Activated CD8-positive, alpha-beta memory T cell treated with anti-CD3 and anti-CD28 coated beads, Interleukin-2, amount 10 ng/mL, durations not matched to agents 7 days and 5 days (primary cell): Measurements from ENCODE around the gene ONECUT3. TPM values are rescaled to one million over a fixed set of nuclear protein-coding genes. Genes with fewer than 3 reads are reported as not detected.
"Not testable (repeated sequence)": the region's sequence is repeated elsewhere in the genome, so short reads cannot be mapped to it uniquely, and the experiment has no call there.

Experiments
- ATAC-seq: fragments of 150-1000 bp; cut with Tn5 transposase; one replicate; pipeline ENCODE4 v1.10.0; 2021; ENCODE audit warnings: moderate library complexity
- CTCF ChIA-PET: fragments of 350-600 bp; sonication (Branson Sonifier 250); formaldehyde crosslinking; loops from one replicate; lab custom pipeline; 2021; ENCODE audit warnings: antibody characterized with exemption; lab: Charles Lee
- DNase-seq: peaks from one replicate; pipeline ENCODE4 v3.0.0-alpha.2; 2020
- H3K27ac Mint-ChIP-seq: one replicate; pipeline ENCODE4 v1.8.0; 2021; ENCODE audit warnings: mild to moderate bottlenecking, mixed read lengths
- H3K27me3 Mint-ChIP-seq: one replicate; pipeline ENCODE4 v1.8.0; 2021; ENCODE audit warnings: mixed read lengths
- H3K36me3 Mint-ChIP-seq: one replicate; pipeline ENCODE4 v1.8.0; 2021; ENCODE audit warnings: mild to moderate bottlenecking, mixed read lengths
- H3K4me1 Mint-ChIP-seq: one replicate; pipeline ENCODE4 v1.8.0; 2021; ENCODE audit warnings: mixed read lengths
- H3K4me3 Mint-ChIP-seq: one replicate; pipeline ENCODE4 v1.8.0; 2021; ENCODE audit warnings: mild to moderate bottlenecking, moderate library complexity, mixed read lengths
- H3K9me3 Mint-ChIP-seq: one replicate; pipeline ENCODE4 v1.8.0; 2022; ENCODE audit warnings: low read depth, mixed read lengths
- total RNA-seq, 2 experiments: library from RNA; stranded (reverse); gene quantifications; one replicate each; pipeline ENCODE4 v1.2.3, GENCODE V29; 2021

Gene ONECUT3
- total RNA-seq, 2 experiments from 2014 or later = not detected

GRCh38 chr19:1786668-1787067 is 33.4 kb downstream of the ONECUT3 start:
- H3K4me3 Mint-ChIP-seq = no peak overlapping the region
- CTCF ChIA-PET = interaction anchor here (1.4 kb wide), 1 partner anchor 15 kb away, joined by 4 read pairs; no protein-coding TSS in a partner anchor
- no peaks in the 10 kb centered on the region for H3K36me3 Mint-ChIP-seq
- H3K9me3 Mint-ChIP-seq = no peaks in the 10 kb centered on the region
- ATAC-seq = no peak
- no peaks in the 10 kb centered on the region for H3K4me1 Mint-ChIP-seq
- no peak overlapping the region for H3K27ac Mint-ChIP-seq
- DNase-seq = no peak
- H3K27me3 Mint-ChIP-seq = no peaks in the 10 kb centered on the region

- no peaks in the 10 kb centered on the region for H3K4me1 Mint-ChIP-seq
- CTCF ChIA-PET = interaction anchor here (1.4 to 1.7 kb wide), 2 partner anchors 15 to 39 kb away, joined by 4 to 10 read pairs; no protein-coding TSS in a partner anchor
- no peaks in the 10 kb centered on the region for H3K36me3 Mint-ChIP-seq
These were observed 33.8 kb downstream of the ONECUT3 start for GRCh38 chr19:1787116-1787515.

GRCh38 chr19:1789261-1790041 is 36.1 kb downstream of the ONECUT3 start:
- DNase-seq (no peak), ATAC-seq (no peak)
- Mint-ChIP-seq H3K27ac (no peak overlapping the region), H3K4me1 (peaks cover 3% of the 10 kb centered on the region), H3K27me3 (no peaks in the 10 kb centered on the region), H3K9me3 (no peaks in the 10 kb centered on the region), H3K36me3 (no peaks in the 10 kb centered on the region), H3K4me3 (no peak overlapping the region)
- CTCF ChIA-PET = interaction anchor here (1.0 to 1.8 kb wide), 4 partner anchors 9 to 23 kb away, joined by 3 to 7 read pairs (median 6); no protein-coding TSS in a partner anchor

More at GRCh38 chr19:1787116-1787515, 33.8 kb downstream of the ONECUT3 start:
- DNase-seq = no peak
- ATAC-seq = no peak
- Mint-ChIP-seq H3K9me3 (no peaks in the 10 kb centered on the region), H3K4me3 (no peak overlapping the region), H3K27ac (no peak overlapping the region), H3K27me3 (no peaks in the 10 kb centered on the region)

GRCh38 chr19:1790054-1790792 is 36.9 kb downstream of the ONECUT3 start:
- Mint-ChIP-seq H3K4me1 (peaks cover 5% of the 10 kb centered on the region), H3K9me3 (no peaks in the 10 kb centered on the region), H3K4me3 (no peak overlapping the region), H3K36me3 (no peaks in the 10 kb centered on the region), H3K27me3 (no peaks in the 10 kb centered on the region), H3K27ac (no peak overlapping the region)
- CTCF ChIA-PET = interaction anchor here (0.7 to 1.8 kb wide), 2 partner anchors 12 to 300 kb away, joined by 3 to 7 read pairs; no protein-coding TSS in a partner anchor
- DNase-seq (no peak), ATAC-seq (no peak)

GRCh38 chr19:1791879-1792278 is 38.6 kb downstream of the ONECUT3 start:
- CTCF ChIA-PET = interaction anchor here (6.4 kb wide), 1 partner anchor 34 kb away, joined by 32 read pairs; no protein-coding TSS in a partner anchor
- DNase-seq (no peak), ATAC-seq (no peak)
- H3K27ac Mint-ChIP-seq = no peak overlapping the region
- H3K4me3 Mint-ChIP-seq = no peak overlapping the region
- no peaks in the 10 kb centered on the region for H3K9me3 Mint-ChIP-seq
- H3K27me3 Mint-ChIP-seq = no peaks in the 10 kb centered on the region
- peaks cover 9% of the 10 kb centered on the region for H3K4me1 Mint-ChIP-seq
- H3K36me3 Mint-ChIP-seq = no peaks in the 10 kb centered on the region

GRCh38 chr19:1794424-1795172 is 41.3 kb downstream of the ONECUT3 start:
- Mint-ChIP-seq H3K27me3 (no peaks in the 10 kb centered on the region), H3K27ac (no peak overlapping the region), H3K4me3 (no peak overlapping the region), H3K9me3 (no peaks in the 10 kb centered on the region), H3K36me3 (no peaks in the 10 kb centered on the region), H3K4me1 (peaks cover 9% of the 10 kb centered on the region)
- ATAC-seq (no peak), DNase-seq (no peak)
- CTCF ChIA-PET = interaction anchor here (1.5 to 6.4 kb wide), 7 partner anchors 11 to 248 kb away, joined by 6 to 32 read pairs (median 17); partner anchors contain the start of gene ATP8B3

- Mint-ChIP-seq H3K36me3 (no peaks in the 10 kb centered on the region), H3K9me3 (no peaks in the 10 kb centered on the region), H3K4me3 (no peak overlapping the region), H3K27me3 (no peaks in the 10 kb centered on the region), H3K4me1 (peaks cover 9% of the 10 kb centered on the region), H3K27ac (no peak overlapping the region)
- no peak for DNase-seq
- CTCF ChIA-PET = interaction anchor here (0.8 to 6.4 kb wide), 13 partner anchors 10 to 250 kb away, joined by 3 to 32 read pairs (median 6); partner anchors contain the start of gene ATP8B3
- ATAC-seq = no peak
These were observed 43.3 kb downstream of the ONECUT3 start for GRCh38 chr19:1796395-1797142.

GRCh38 chr19:1797313-1797712 is 44.0 kb downstream of the ONECUT3 start:
- H3K27ac Mint-ChIP-seq, H3K4me3 Mint-ChIP-seq, H3K27me3 Mint-ChIP-seq, H3K4me1 Mint-ChIP-seq, H3K36me3 Mint-ChIP-seq, H3K9me3 Mint-ChIP-seq, ATAC-seq, DNase-seq: not testable (repeated sequence)
- CTCF ChIA-PET = interaction anchor here (0.8 to 6.4 kb wide), 9 partner anchors 13 to 251 kb away, joined by 3 to 32 read pairs (median 9); partner anchors contain the start of gene ATP8B3

- DNase-seq (no peak), ATAC-seq (no peak)
- Mint-ChIP-seq H3K27me3 (no peaks in the 10 kb centered on the region), H3K27ac (no peak overlapping the region), H3K4me1 (peaks cover 4% of the 10 kb centered on the region), H3K36me3 (no peaks in the 10 kb centered on the region), H3K9me3 (no peaks in the 10 kb centered on the region), H3K4me3 (no peak overlapping the region)
- CTCF ChIA-PET = no interaction called here
These were observed 46.5 kb downstream of the ONECUT3 start for GRCh38 chr19:1799695-1800342.

- ATAC-seq (no peak), DNase-seq (no peak)
- Mint-ChIP-seq H3K27ac (no peak overlapping the region), H3K4me3 (no peak overlapping the region), H3K9me3 (no peaks in the 10 kb centered on the region), H3K27me3 (no peaks in the 10 kb centered on the region), H3K4me1 (no peaks in the 10 kb centered on the region), H3K36me3 (no peaks in the 10 kb centered on the region)
- CTCF ChIA-PET = interaction anchor here (2.2 kb wide), 1 partner anchor 21 kb away, joined by 7 read pairs; no protein-coding TSS in a partner anchor
These were observed 51.6 kb downstream of the ONECUT3 start for GRCh38 chr19:1804858-1805257.

- no peak overlapping the region for H3K4me3 Mint-ChIP-seq
- CTCF ChIA-PET = interaction anchor here (1.1 to 2.2 kb wide), 3 partner anchors 10 to 133 kb away, joined by 3 to 7 read pairs (median 3); no protein-coding TSS in a partner anchor
- H3K4me1 Mint-ChIP-seq = no peaks in the 10 kb centered on the region
- DNase-seq (no peak), ATAC-seq (no peak)
- H3K9me3 Mint-ChIP-seq = no peaks in the 10 kb centered on the region
- H3K27ac Mint-ChIP-seq = no peak overlapping the region
- H3K27me3 Mint-ChIP-seq = no peaks in the 10 kb centered on the region
- H3K36me3 Mint-ChIP-seq = no peaks in the 10 kb centered on the region
These were observed 52.3 kb downstream of the ONECUT3 start for GRCh38 chr19:1805401-1806183.
